ENCODE results near the gene SYP.

DNA sequence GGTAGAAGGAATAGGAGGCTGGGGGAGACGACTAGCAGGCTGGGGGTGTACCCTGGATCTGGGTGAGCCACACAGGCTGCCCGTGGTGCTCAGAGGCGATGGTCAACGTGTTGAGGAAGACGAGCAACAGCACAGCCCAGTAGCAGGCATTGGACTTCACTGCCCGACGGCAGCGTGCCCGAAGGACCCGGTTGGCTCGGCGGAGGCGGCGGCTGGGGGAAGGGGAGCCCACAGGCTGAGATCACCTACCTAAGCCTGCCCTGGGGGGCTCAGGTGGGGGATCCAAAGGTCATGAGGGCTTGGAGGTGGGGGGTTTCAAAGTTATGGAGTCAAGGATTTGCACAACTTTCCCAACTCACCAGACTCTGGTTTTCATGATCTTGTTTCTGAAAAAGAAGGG is 25.9 kb upstream of the SYP start:
- TF ChIP-seq POLR2A (IDR thresholded peaks at IDR 0.05), result no peak
- TF ChIP-seq, protein P1, sequence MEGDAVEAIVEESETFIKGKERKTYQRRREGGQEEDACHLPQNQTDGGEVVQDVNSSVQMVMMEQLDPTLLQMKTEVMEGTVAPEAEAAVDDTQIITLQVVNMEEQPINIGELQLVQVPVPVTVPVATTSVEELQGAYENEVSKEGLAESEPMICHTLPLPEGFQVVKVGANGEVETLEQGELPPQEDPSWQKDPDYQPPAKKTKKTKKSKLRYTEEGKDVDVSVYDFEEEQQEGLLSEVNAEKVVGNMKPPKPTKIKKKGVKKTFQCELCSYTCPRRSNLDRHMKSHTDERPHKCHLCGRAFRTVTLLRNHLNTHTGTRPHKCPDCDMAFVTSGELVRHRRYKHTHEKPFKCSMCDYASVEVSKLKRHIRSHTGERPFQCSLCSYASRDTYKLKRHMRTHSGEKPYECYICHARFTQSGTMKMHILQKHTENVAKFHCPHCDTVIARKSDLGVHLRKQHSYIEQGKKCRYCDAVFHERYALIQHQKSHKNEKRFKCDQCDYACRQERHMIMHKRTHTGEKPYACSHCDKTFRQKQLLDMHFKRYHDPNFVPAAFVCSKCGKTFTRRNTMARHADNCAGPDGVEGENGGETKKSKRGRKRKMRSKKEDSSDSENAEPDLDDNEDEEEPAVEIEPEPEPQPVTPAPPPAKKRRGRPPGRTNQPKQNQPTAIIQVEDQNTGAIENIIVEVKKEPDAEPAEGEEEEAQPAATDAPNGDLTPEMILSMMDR (IDR thresholded peaks at IDR 0.05), result no peak
